HS-27A (cell line): Measurements from ENCODE around the gene SRGAP3.
A peak's percentile ranks its signal among the peaks of the same experiment; 100 is the strongest.

Experiments used
- DNase-seq: peaks from one replicate; pipeline ENCODE4 v3.0.0-alpha.2; 2012; ENCODE audit warnings: low read depth, missing footprints

SRGAP3 gene

DNA sequence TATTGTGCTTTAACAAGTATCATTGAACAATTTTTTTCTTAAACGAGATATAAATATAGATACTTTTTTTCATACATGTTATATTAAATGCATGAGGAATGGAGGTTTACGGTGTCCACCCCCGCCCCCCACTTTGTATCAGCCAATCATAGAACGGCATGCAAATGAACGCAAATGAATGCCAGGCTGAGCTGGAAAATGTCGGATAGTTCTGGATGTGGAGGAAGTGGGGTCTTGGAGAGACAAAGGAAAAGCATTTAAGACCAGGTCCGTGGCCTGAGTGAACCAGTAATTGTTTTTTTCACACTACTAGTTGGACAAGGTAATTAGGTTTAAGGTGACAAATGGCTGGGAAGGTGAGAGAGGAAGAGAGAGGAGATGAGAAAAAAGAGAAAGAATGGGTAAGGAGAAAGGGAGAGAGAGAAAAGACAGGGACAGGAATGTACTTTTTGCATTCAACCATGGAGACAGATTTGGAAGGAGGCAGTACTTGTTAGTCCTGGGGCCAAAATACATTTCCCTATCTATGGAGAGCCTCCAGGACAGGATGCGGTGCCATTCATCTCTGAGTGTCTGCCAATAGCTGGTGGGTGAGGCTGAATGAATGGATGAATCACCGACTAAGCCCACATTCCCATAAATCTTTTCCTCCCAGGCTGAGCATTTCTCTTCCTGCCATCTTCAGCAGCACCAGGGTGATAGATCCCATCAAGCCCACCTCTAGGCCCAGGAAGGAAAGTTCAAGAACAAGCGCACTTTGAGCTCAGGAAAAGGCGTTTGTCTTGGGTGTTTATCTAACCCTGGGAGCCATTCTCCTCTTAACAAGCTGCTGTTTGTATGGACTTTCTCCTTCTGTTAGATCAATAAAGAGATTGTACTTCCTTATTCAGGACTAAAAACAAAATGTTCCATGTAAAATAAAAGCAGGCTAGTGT, 284.7 kb downstream of the SRGAP3 start:
- peak; percentile 86 for DNase-seq

- peak; percentile 79 for DNase-seq
These were observed 286.2 kb downstream of the SRGAP3 start, which contains the start of gene RAD18 for GRCh38 chr3:8963137-8963853. Gene RAD18, minus strand, starts transcription at chr3:8963472. Its CDS starts 87 bp downstream, at chr3:8963385.

DNA sequence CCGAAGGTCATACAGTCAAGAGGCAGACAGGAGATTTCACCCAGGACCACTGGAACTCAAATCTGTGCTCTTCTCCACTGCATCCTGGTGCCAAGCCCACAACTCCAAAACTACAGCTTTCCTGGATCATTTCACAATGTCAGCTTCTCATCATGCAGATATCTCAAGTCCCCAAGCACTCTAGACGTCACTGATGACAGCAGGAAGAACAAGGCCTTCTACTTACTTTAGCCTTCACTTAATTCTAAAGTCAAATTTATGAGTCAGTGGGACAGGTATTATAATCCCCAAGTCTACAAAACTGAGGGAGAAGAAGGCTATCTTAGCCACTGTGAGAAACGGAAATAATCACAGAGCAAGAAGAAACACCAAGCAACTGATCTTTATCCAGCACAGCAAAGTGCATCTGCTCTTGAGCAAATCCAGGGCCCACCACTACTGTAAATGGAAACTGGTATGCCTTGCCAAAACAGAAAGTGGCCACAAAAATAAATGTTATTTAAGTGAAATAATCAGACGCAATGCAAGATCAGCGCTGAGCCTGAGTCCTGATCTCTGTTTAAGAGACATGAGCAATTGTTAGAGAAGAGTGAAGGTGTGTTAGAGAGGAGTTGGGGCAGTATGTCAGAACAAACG, 287.1 kb downstream of the SRGAP3 start:
- DNase-seq = no peak

DNA sequence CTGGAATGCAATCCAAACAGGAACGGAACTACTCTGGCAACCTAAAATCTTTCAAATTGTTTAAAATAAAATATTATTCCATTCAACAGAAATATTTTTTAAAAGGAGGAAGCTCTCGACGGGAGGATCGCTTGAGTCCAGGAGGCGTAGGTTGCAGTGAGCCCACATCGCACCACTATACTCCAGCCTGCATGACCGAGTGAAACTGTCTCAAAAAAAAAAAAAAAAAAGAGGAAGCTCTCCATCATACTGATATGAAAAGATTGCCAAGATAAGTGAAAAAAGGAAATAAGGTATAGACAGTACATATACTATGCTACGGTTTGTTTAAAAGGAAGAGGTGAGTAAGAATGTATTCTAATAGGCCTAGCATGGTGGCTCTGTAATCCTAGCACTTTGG, 289.8 kb downstream of the SRGAP3 start:
- no peak for DNase-seq

- DNase-seq = no peak
These were observed 294.3 kb downstream of the SRGAP3 start for GRCh38 chr3:8954938-8955763.

DNA sequence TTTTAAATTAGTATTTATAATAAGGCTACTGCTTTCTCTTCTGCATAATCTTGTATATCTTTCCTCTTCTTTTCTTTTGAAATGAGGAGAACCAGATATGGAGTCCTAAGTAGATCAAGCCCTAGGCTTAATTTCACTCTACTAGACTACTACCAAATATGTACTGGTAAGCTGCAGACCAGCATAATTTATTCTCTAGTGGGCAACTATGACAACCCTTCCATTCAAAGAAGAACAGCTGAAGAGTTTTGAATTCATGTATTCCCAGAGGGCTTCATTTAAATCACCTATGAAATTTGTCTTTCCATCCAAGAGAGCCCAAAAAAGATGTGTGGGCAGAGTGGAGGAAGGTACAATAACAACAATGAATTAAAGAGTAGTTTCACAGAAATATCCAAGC, 296.1 kb downstream of the SRGAP3 start:
- no peak for DNase-seq

DNA sequence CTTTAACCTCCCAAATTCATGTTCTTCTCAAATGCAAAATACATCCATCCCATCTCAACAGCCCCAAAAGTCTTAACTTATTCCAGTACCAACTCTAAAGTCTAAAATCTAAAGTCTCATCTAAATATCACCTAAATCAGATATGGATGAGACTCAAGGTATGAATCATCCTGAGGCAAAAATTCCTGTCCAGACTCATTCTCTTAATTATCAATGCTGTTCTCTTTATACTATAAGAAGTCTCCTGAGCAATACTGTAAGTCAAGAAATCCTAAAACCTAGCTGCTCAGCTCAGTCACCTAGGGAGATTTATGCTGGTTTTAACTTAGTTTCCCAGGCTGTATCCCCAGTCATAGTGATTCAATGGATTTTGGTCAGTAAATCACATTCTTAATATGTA, 297.3 kb downstream of the SRGAP3 start:
- DNase-seq = no peak

DNA sequence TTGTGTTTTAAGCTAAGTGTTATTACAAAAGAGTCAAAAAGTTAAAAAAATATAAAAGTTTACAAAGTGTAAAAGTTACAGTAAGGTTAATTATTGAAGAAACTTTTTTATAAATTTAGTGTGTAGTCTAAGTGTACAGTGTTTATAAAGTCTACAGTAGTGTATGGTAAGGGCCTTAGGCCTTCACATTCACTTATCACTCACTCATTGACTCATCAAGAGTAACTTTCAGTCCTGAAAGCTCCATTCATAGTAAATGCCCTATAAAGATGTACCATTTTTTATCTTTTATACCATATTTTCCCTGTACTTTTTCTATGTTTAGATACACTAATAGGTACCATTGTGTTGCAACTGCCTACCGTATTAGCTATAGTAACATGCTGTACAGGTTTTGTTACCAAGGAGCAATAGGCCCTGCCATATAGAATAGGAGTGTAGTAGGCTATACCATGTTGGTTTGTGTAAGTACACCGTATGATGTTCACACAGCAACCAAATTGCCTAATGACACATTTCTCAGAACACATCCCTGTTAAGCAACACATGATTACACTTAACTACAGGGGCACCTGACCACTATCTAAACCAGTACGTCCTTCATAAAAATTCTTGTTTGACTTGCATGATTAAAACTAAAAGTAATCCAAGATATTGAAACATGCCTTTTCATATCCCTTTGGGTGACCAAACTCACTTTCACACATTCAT, 303.4 kb downstream of the SRGAP3 start:
- no peak for DNase-seq

DNA sequence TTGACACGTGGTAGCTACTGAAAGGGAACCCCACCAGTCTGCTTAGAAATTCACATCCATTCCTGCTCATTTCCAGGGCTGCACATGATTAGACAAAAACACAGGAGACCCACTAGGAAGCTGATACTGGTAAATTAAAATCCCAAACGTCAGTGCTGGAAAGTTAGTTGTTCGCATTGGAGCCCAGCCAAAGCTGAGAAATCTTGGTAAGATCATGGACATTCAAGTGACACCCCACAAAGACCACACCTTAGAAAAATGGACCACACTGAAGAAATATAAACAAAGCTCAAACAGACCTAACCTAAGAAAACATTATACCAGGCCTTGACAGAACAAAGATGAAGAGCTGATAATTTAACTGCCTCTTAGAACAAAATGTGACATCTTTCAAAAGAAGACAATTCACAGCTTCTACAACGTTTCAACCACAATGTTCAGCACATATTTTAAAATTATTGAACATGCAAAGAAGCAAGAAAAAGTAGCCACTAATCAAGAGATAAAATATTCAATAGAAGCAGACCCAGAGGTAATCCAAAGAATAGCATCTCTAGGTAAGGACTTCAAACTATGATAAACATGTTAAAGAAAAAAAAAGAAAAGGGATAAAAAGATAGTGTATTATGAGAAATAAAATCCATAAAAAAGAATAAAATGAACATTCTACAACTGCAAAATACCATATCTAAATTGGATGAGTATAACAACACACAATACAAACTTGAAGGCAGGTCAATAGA, 306.5 kb downstream of the SRGAP3 start:
- no peak for DNase-seq

GRCh38 chr3:8942115-8942514, 307.3 kb downstream of the SRGAP3 start:
- DNase-seq = no peak

DNA sequence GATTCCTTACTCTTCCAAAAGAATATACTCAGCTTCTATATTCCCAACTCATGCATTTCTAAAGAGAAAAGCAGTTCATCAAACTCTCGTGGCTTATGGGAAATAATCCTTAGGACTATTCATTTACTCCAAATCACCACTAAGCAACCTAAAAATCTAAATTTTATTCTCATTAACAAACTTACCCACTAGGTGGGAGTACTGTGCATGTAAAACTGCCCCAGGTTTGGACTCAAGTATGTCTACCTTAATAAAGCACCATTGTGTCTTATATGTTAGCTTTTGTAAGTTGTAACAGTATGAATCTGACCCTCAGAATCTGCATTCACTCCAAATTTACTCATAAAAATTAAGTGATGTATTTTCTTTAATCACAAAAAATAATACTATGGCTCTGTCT, 311.4 kb downstream of the SRGAP3 start:
- peak; percentile 56 for DNase-seq

GRCh38 chr3:8937064-8938020, 312.1 kb downstream of the SRGAP3 start:
- DNase-seq = peak; percentile 87

GRCh38 chr3:8932507-8932906, 316.9 kb downstream of the SRGAP3 start:
- no peak for DNase-seq

- DNase-seq = no peak
These were observed 318.1 kb downstream of the SRGAP3 start for GRCh38 chr3:8931342-8931741.
